Erythroblast (primary cell): Measurements from ENCODE around the gene EXOC7.

Experiments
- GATA1 ChIP-seq: IDR thresholded peaks from 2 replicates; pipeline ENCODE4 v1.6.1; 2011; ENCODE audit warnings: low read depth, mild to moderate bottlenecking, control low read depth, low read length, moderate library complexity
- POLR2A ChIP-seq: IDR thresholded peaks from 2 replicates; pipeline ENCODE4 v1.6.1; 2011; ENCODE audit warnings: mild to moderate bottlenecking, low read length

DNA sequence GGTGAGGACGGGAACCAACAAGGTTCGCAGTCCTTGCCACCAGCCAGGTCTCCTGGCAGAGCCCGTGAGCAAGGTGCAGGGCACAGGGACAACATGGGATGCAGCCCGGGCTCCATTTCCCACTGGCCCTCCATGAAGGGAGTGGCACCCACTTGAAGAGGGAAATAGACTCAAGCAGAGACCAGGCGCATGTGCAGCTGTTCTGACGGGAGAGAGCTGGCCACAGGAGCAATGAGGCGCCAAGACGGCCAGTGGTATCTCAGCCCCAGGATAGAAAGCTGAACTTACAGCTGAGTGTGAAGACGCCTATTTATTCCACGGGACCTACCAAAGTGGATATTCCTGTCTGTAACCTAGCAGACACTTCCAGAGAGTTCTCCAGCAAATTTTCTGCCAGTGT is 45.6 kb upstream of the EXOC7 start:
- TF ChIP-seq POLR2A (no peak), GATA1 (no peak)
